IMR-90 (cell line): ENCODE measurements around the gene BSND. TPM values are rescaled to one million over a fixed set of nuclear protein-coding genes. Genes with fewer than 3 reads are reported as not detected.

Source experiments
- ATAC-seq: fragments of 200-7000 bp; cut with Tn5 transposase; 2 replicates; pipeline ENCODE4 v1.9.1; 2020; ENCODE audit warnings: low read depth, mild to moderate bottlenecking, moderate library complexity
- BruUV-seq: library from RNA; stranded (reverse); fragments of 400-500 nt; replicated peaks from 2 replicates; lab custom pipeline; 2021; lab: Mats Ljungman, UMichigan
- CTCF ChIA-PET: fragments of 300-600 bp; formaldehyde crosslinking; extraction: SDS; loops from one replicate; lab custom pipeline; 2021; ENCODE audit warnings: antibody characterized with exemption; lab: Yijun Ruan, JAX
- POLR2A ChIA-PET: fragments of 300-600 bp; sonication (Branson Sonifier 250); formaldehyde crosslinking; loops from one replicate; lab custom pipeline; 2022; ENCODE audit warnings: antibody characterized with exemption; ENCODE audit not compliant: unreplicated experiment; lab: Charles Lee
- DNase-seq: peaks from one replicate; pipeline ENCODE4 v3.0.0; 2013
- H2AFZ ChIP-seq: replicated peaks from 2 replicates; pipeline ENCODE3; 2013; ENCODE audit warnings: low read length, mild to moderate bottlenecking; ENCODE audit not compliant: poor library complexity
- H2AK5ac ChIP-seq: 2 replicates; pipeline ENCODE4 v1.6.1; 2013; ENCODE audit warnings: low read depth, low read length, inconsistent platforms
- H2AK9ac ChIP-seq: replicated peaks from 2 replicates; pipeline ENCODE3; 2013; ENCODE audit warnings: mild to moderate bottlenecking, low read depth, low read length, moderate library complexity; ENCODE audit not compliant: poor library complexity
- H2BK120ac ChIP-seq: 2 replicates; pipeline ENCODE4 v1.6.1; 2013; ENCODE audit warnings: low read depth, low read length, inconsistent platforms
- H2BK15ac ChIP-seq: 3 replicates; pipeline ENCODE4 v1.6.1; 2013; ENCODE audit warnings: low read depth, low read length, inconsistent platforms
- H2BK20ac ChIP-seq: 2 replicates; pipeline ENCODE4 v1.6.1; 2013; ENCODE audit warnings: low read depth, mild to moderate bottlenecking, inconsistent platforms, low read length, moderate library complexity
- H2BK5ac ChIP-seq: 2 replicates; pipeline ENCODE4 v1.6.1; 2013; ENCODE audit warnings: mild to moderate bottlenecking, low read depth, low read length, inconsistent platforms; ENCODE audit not compliant: poor library complexity, severe bottlenecking
- H3K14ac ChIP-seq: replicated peaks from 2 replicates; pipeline ENCODE4 v1.6.1; 2013; ENCODE audit warnings: low read depth, low read length, inconsistent platforms
- H3K18ac ChIP-seq: 2 replicates; pipeline ENCODE4 v1.6.1; 2013; ENCODE audit warnings: low read depth, low read length, control low read depth
- H3K23ac ChIP-seq: 2 replicates; pipeline ENCODE4 v1.6.1; 2013; ENCODE audit warnings: low read depth, low read length, inconsistent platforms
- H3K27ac ChIP-seq: 2 replicates; pipeline ENCODE4 v1.5.1; 2013; ENCODE audit warnings: mild to moderate bottlenecking, control low read depth, low read length; ENCODE audit not compliant: insufficient read depth
- H3K27me3 ChIP-seq: 2 replicates; pipeline ENCODE4 v1.6.1; 2013; ENCODE audit warnings: low read length; ENCODE audit not compliant: control insufficient read depth, insufficient read depth
- H3K36me3 ChIP-seq: 2 replicates; pipeline ENCODE4 v1.6.1; 2013; ENCODE audit warnings: low read length, mixed read lengths; ENCODE audit not compliant: control insufficient read depth, insufficient read depth
- H3K4ac ChIP-seq: 2 replicates; pipeline ENCODE4 v1.6.1; 2013; ENCODE audit warnings: low read depth, low read length, inconsistent platforms
- H3K4me1 ChIP-seq: 2 replicates; pipeline ENCODE4 v1.6.1; 2013; ENCODE audit warnings: low read length, mixed read lengths; ENCODE audit not compliant: control insufficient read depth, insufficient read depth
- H3K4me2 ChIP-seq: 2 replicates; pipeline ENCODE4 v1.6.1; 2013; ENCODE audit warnings: low read depth, mild to moderate bottlenecking, control low read depth, low read length, moderate library complexity
- H3K4me3 ChIP-seq: 2 replicates; pipeline ENCODE4 v1.5.1; 2013; ENCODE audit warnings: low read depth, mild to moderate bottlenecking, control low read depth, low read length, moderate library complexity; ENCODE audit not compliant: insufficient read depth
- H3K56ac ChIP-seq: 2 replicates; pipeline ENCODE4 v1.6.1; 2013; ENCODE audit warnings: low read length, inconsistent platforms; ENCODE audit not compliant: insufficient read depth; ENCODE audit errors: extremely low read depth
- H3K79me1 ChIP-seq, 2 experiments: 2 replicates each; pipeline ENCODE4 v1.6.1; 2013; ENCODE audit warnings: low read length in 2 of 2, inconsistent platforms in 1 of 2, low read depth in 1 of 2
- H3K9ac ChIP-seq: 2 replicates; pipeline ENCODE4 v1.6.1; 2013; ENCODE audit warnings: low read depth, low read length, control low read depth
- H3K9me1 ChIP-seq: 2 replicates; pipeline ENCODE4 v1.6.1; 2013; ENCODE audit warnings: low read length, inconsistent platforms; ENCODE audit not compliant: insufficient read depth
- H3K9me3 ChIP-seq: 2 replicates; pipeline ENCODE4 v1.6.1; 2013; ENCODE audit warnings: low read length; ENCODE audit not compliant: control insufficient read depth, insufficient read depth
- H4K20me1 ChIP-seq: 2 replicates; pipeline ENCODE4 v1.6.1; 2013; ENCODE audit warnings: low read length, inconsistent platforms; ENCODE audit not compliant: insufficient read depth
- H4K5ac ChIP-seq: 2 replicates; pipeline ENCODE4 v1.6.1; 2013; ENCODE audit warnings: mild to moderate bottlenecking, low read depth, low read length, control low read depth
- H4K8ac ChIP-seq, 2 experiments: 2 replicates each; pipeline ENCODE4 v1.6.1; 2013; ENCODE audit warnings: low read depth in 2 of 2, low read length in 2 of 2, control low read depth in 1 of 2, inconsistent platforms in 1 of 2
- H4K91ac ChIP-seq: 2 replicates; pipeline ENCODE4 v1.6.1; 2013; ENCODE audit warnings: low read depth, low read length, inconsistent platforms; ENCODE audit not compliant: insufficient read depth
- BHLHE40 ChIP-seq: fragments of 150-350 bp; IDR thresholded peaks from 2 replicates; pipeline ENCODE4 v1.6.1; 2016; ENCODE audit warnings: mild to moderate bottlenecking, low read depth, low read length
- CEBPB ChIP-seq: IDR thresholded peaks from 2 replicates; pipeline ENCODE4 v1.6.1; 2012; ENCODE audit warnings: low read depth, low read length, improper control_type of control experiment
- FOS ChIP-seq: fragments of 150-350 bp; IDR thresholded peaks from 2 replicates; pipeline ENCODE4 v1.6.1; 2016; ENCODE audit warnings: low read depth, low read length
- MAFK ChIP-seq: IDR thresholded peaks from 2 replicates; pipeline ENCODE4 v1.6.1; 2012; ENCODE audit warnings: low read depth, low read length, improper control_type of control experiment
- NFE2L2 ChIP-seq: fragments of 150-350 bp; IDR thresholded peaks from 2 replicates; pipeline ENCODE4 v1.6.1; 2016; ENCODE audit warnings: low read depth, mild to moderate bottlenecking, low read length
- POLR2A ChIP-seq: IDR thresholded peaks from 2 replicates; pipeline ENCODE4 v1.6.1; 2012; ENCODE audit warnings: mild to moderate bottlenecking, low read depth, low read length
- RCOR1 ChIP-seq: IDR thresholded peaks from 2 replicates; pipeline ENCODE4 v1.6.1; 2012; ENCODE audit warnings: mild to moderate bottlenecking, low read length, improper control_type of control experiment; ENCODE audit not compliant: insufficient replicate concordance
- RFX5 ChIP-seq: IDR thresholded peaks from 2 replicates; pipeline ENCODE4 v1.8.0; 2012; ENCODE audit warnings: low read depth, mild to moderate bottlenecking, low read length, moderate library complexity
- SMC3 ChIP-seq: fragments of 150-350 bp; IDR thresholded peaks from 2 replicates; pipeline ENCODE4 v1.6.1; 2016; ENCODE audit warnings: low read depth, mild to moderate bottlenecking, antibody characterized with exemption, low read length, moderate library complexity
- WGBS, 2 experiments: methylation state at CpG; one replicate each; pipeline versions ENCODE4 v1.1.5 to v1.1.7; 2013; ENCODE audit warnings: missing lambda C conversion rate in 2 of 2; ENCODE audit not compliant: insufficient read length in 1 of 2; ENCODE audit errors: extremely low coverage in 2 of 2; 5-methylcytosine and 5-hydroxymethylcytosine counted together
- dilution Hi-C: fragments of 300-500 bp; cut with HindIII; formaldehyde crosslinking; loops from one replicate; pipeline ENCODE4 v1.14.3; 2018; ENCODE audit warnings: low sequenced_read_pairs; ENCODE audit not compliant: unreplicated experiment
- in situ Hi-C: fragments of 300-500 bp; cut with MboI; formaldehyde crosslinking; loops from 3 replicates; pipeline ENCODE4 v1.14.3; 2019; ENCODE audit warnings: low sequenced_read_pairs, inconsistent platforms, mixed read lengths
- intact Hi-C: fragments of 100-400 bp; cut with micrococcal nuclease; formaldehyde crosslinking; loops from 2 replicates; pipeline ENCODE4 v1.10.0; 2022
- polyA plus RNA-seq, 3 experiments: library from polyadenylated mRNA; depleted of rRNA; stranded (reverse); fragments of >200 nt; gene quantifications; 2 replicates each; pipeline ENCODE4 v1.2.3, GENCODE V29; 2012; ENCODE audit warnings: low replicate concordance in 1 of 3
- total RNA-seq: library from RNA; depleted of rRNA; stranded (reverse); fragments of >200 nt; gene quantifications from 2 replicates; pipeline ENCODE4 v1.2.3, GENCODE V29; 2012

The BSND gene
- total and polyA plus RNA-seq, 2 of the 4 experiments (the other 2 are of a cell fraction), result not detected

DNA sequence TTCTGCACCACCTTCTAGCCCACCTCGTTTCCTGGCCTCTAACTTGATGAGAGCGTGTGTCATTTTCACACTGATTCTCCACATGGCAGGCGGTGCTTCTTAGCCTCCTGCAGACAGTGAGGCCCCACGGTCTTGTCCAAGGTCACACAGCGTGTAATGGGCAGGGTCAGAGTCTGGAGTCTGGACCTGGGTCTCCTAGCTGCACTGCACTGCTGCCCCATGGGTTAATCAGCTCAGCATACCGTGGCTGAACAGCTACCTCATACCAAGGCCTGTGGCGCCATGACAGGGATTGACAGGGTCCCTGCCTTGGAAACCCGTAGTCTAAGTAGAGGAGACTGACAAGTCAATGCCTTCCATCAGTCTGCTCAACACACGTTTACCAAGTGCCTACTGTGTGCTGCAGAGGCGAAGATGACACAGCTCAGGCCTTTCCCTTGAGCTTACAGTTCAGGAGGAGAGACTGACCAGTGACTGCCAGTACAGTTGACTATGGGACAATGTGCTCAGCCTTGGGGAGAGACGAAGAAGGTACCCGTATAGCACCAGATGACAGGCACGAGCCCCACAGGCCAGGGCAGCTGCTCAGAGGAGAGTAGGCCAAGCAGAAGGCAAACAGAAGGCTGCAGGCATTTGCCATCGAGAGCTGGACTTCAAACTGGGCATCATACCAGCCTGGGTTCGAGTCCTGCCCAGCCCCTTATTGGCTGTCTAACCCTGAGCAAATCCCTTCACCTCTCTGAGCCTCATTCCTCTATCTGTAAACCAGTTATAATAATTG is 46.1 kb downstream of the BSND start:
- H4K20me1 ChIP-seq, result no peaks in the 10 kb centered on the region
- no peak overlapping the region for H3K27ac ChIP-seq
- peaks cover 73% of the 10 kb centered on the region for H3K27me3 ChIP-seq
- CTCF ChIA-PET, result no interaction called here
- intact Hi-C loops (no loop called here), in situ Hi-C loops (no loop called here), dilution Hi-C loops (no loop called here)
- H3K23ac ChIP-seq, result no peak overlapping the region
- no peaks in the 10 kb centered on the region for H3K79me1 ChIP-seq
- WGBS, 2 experiments, result 72% methylated on average over 10 of the region's 15 CpGs; no CpG with 5 or more reads in 1 of the 2 experiments
- H3K4ac ChIP-seq, result no peak overlapping the region
- H3K9me3 ChIP-seq, result no peaks in the 10 kb centered on the region
- POLR2A ChIA-PET, result no interaction called here
- H3K9ac ChIP-seq, result no peak overlapping the region
- no peak overlapping the region for H3K56ac ChIP-seq
- H3K36me3 ChIP-seq, result no peaks in the 10 kb centered on the region
- no peak overlapping the region for H2BK120ac ChIP-seq
- no peak overlapping the region for H3K4me3 ChIP-seq
- H2AFZ ChIP-seq, result no peak overlapping the region
- H3K4me1 ChIP-seq, result peaks cover 2% of the 10 kb centered on the region; the same call in 1 of the 2 replicates
- no peak overlapping the region for H3K4me2 ChIP-seq
- no peak overlapping the region for H2BK20ac ChIP-seq
- no peak overlapping the region for H4K5ac ChIP-seq
- no peak overlapping the region for H4K8ac ChIP-seq
- H4K91ac ChIP-seq, result no peak overlapping the region
- no peak overlapping the region for H2AK5ac ChIP-seq
- no peak for DNase-seq
- TF ChIP-seq RCOR1, result no peak
- no peak for TF ChIP-seq CEBPB
- TF ChIP-seq BHLHE40, result no peak
- no peak for TF ChIP-seq POLR2A
- TF ChIP-seq NFE2L2, result no peak
- no peak for TF ChIP-seq FOS
- no peak for TF ChIP-seq RFX5
- no peak for TF ChIP-seq MAFK
- no peak for TF ChIP-seq SMC3
- H2AK9ac ChIP-seq, result no peak overlapping the region
- no peak for ATAC-seq
- no TSS peak for BruUV-seq
- no peak overlapping the region for H2BK15ac ChIP-seq
- no peak overlapping the region for H2BK5ac ChIP-seq
- H3K14ac ChIP-seq, result no peak overlapping the region
- no peaks in the 10 kb centered on the region for H3K9me1 ChIP-seq
- H3K18ac ChIP-seq, result no peak overlapping the region
